OCI-LY3 (cell line): ENCODE results near the gene CORO6.

Experiments
- EZH2phosphoT487 ChIP-seq: fragments of 200-600 bp; shearing (Covaris generic); IDR thresholded peaks from 2 replicates; pipeline ENCODE4 v1.6.1; 2018; ENCODE audit warnings: antibody characterized with exemption, mixed run types, low read depth
- TF ChIP-seq, protein P1 (sequence below): fragments of 200-600, 300-600 bp; sonication (generic); IDR thresholded peaks from 2 replicates; pipeline ENCODE4 v1.5.1; 2014; ENCODE audit warnings: antibody characterized with exemption, low read length, low read depth

DNA sequence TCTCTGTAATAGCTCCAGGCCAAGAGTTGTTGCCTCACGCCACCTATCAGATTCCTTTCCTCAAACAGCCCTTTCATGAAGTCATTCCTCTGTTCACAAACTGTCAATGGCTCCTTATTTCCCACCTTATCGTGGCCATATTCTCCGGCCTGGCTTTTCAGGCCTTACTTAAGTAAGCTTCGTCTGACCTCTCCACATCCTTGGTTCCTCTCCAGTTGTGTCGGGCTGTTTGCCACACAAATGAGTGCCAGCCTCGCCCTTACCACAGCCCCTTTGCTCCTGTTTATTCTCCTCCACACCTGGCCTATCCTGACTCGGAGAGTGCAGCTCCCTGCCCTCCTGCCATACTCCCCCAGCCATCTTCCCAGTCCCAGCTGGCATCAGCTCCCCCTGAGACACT, 52.2 kb downstream of the CORO6 start:
- TF ChIP-seq, protein P1, sequence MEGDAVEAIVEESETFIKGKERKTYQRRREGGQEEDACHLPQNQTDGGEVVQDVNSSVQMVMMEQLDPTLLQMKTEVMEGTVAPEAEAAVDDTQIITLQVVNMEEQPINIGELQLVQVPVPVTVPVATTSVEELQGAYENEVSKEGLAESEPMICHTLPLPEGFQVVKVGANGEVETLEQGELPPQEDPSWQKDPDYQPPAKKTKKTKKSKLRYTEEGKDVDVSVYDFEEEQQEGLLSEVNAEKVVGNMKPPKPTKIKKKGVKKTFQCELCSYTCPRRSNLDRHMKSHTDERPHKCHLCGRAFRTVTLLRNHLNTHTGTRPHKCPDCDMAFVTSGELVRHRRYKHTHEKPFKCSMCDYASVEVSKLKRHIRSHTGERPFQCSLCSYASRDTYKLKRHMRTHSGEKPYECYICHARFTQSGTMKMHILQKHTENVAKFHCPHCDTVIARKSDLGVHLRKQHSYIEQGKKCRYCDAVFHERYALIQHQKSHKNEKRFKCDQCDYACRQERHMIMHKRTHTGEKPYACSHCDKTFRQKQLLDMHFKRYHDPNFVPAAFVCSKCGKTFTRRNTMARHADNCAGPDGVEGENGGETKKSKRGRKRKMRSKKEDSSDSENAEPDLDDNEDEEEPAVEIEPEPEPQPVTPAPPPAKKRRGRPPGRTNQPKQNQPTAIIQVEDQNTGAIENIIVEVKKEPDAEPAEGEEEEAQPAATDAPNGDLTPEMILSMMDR = no peak
- no peak for TF ChIP-seq EZH2phosphoT487
